IMR-90 (cell line): ENCODE measurements around the gene AFM. TPM values are rescaled to one million over a fixed set of nuclear protein-coding genes. Genes with fewer than 3 reads are reported as not detected.

Experiments used
- ATAC-seq: fragments of 200-7000 bp; cut with Tn5 transposase; 2 replicates; pipeline ENCODE4 v1.9.1; 2020; ENCODE audit warnings: low read depth, mild to moderate bottlenecking, moderate library complexity
- BruUV-seq: library from RNA; stranded (reverse); fragments of 400-500 nt; replicated peaks from 2 replicates; lab custom pipeline; 2021; lab: Mats Ljungman, UMichigan
- CTCF ChIA-PET: fragments of 300-600 bp; formaldehyde crosslinking; extraction: SDS; loops from one replicate; lab custom pipeline; 2021; ENCODE audit warnings: antibody characterized with exemption; lab: Yijun Ruan, JAX
- POLR2A ChIA-PET: fragments of 300-600 bp; sonication (Branson Sonifier 250); formaldehyde crosslinking; loops from one replicate; lab custom pipeline; 2022; ENCODE audit warnings: antibody characterized with exemption; ENCODE audit not compliant: unreplicated experiment; lab: Charles Lee
- DNase-seq: peaks from one replicate; pipeline ENCODE4 v3.0.0; 2013
- H2AFZ ChIP-seq: replicated peaks from 2 replicates; pipeline ENCODE3; 2013; ENCODE audit warnings: low read length, mild to moderate bottlenecking; ENCODE audit not compliant: poor library complexity
- H2AK5ac ChIP-seq: 2 replicates; pipeline ENCODE4 v1.6.1; 2013; ENCODE audit warnings: low read depth, low read length, inconsistent platforms
- H2AK9ac ChIP-seq: replicated peaks from 2 replicates; pipeline ENCODE3; 2013; ENCODE audit warnings: mild to moderate bottlenecking, low read depth, low read length, moderate library complexity; ENCODE audit not compliant: poor library complexity
- H2BK120ac ChIP-seq: 2 replicates; pipeline ENCODE4 v1.6.1; 2013; ENCODE audit warnings: low read depth, low read length, inconsistent platforms
- H2BK15ac ChIP-seq: 3 replicates; pipeline ENCODE4 v1.6.1; 2013; ENCODE audit warnings: low read depth, low read length, inconsistent platforms
- H2BK20ac ChIP-seq: 2 replicates; pipeline ENCODE4 v1.6.1; 2013; ENCODE audit warnings: low read depth, mild to moderate bottlenecking, inconsistent platforms, low read length, moderate library complexity
- H2BK5ac ChIP-seq: 2 replicates; pipeline ENCODE4 v1.6.1; 2013; ENCODE audit warnings: mild to moderate bottlenecking, low read depth, low read length, inconsistent platforms; ENCODE audit not compliant: poor library complexity, severe bottlenecking
- H3K14ac ChIP-seq: replicated peaks from 2 replicates; pipeline ENCODE4 v1.6.1; 2013; ENCODE audit warnings: low read depth, low read length, inconsistent platforms
- H3K18ac ChIP-seq: 2 replicates; pipeline ENCODE4 v1.6.1; 2013; ENCODE audit warnings: low read depth, low read length, control low read depth
- H3K23ac ChIP-seq: 2 replicates; pipeline ENCODE4 v1.6.1; 2013; ENCODE audit warnings: low read depth, low read length, inconsistent platforms
- H3K27ac ChIP-seq: 2 replicates; pipeline ENCODE4 v1.5.1; 2013; ENCODE audit warnings: mild to moderate bottlenecking, control low read depth, low read length; ENCODE audit not compliant: insufficient read depth
- H3K27me3 ChIP-seq: 2 replicates; pipeline ENCODE4 v1.6.1; 2013; ENCODE audit warnings: low read length; ENCODE audit not compliant: control insufficient read depth, insufficient read depth
- H3K36me3 ChIP-seq: 2 replicates; pipeline ENCODE4 v1.6.1; 2013; ENCODE audit warnings: low read length, mixed read lengths; ENCODE audit not compliant: control insufficient read depth, insufficient read depth
- H3K4ac ChIP-seq: 2 replicates; pipeline ENCODE4 v1.6.1; 2013; ENCODE audit warnings: low read depth, low read length, inconsistent platforms
- H3K4me1 ChIP-seq: 2 replicates; pipeline ENCODE4 v1.6.1; 2013; ENCODE audit warnings: low read length, mixed read lengths; ENCODE audit not compliant: control insufficient read depth, insufficient read depth
- H3K4me2 ChIP-seq: 2 replicates; pipeline ENCODE4 v1.6.1; 2013; ENCODE audit warnings: low read depth, mild to moderate bottlenecking, control low read depth, low read length, moderate library complexity
- H3K4me3 ChIP-seq: 2 replicates; pipeline ENCODE4 v1.5.1; 2013; ENCODE audit warnings: low read depth, mild to moderate bottlenecking, control low read depth, low read length, moderate library complexity; ENCODE audit not compliant: insufficient read depth
- H3K56ac ChIP-seq: 2 replicates; pipeline ENCODE4 v1.6.1; 2013; ENCODE audit warnings: low read length, inconsistent platforms; ENCODE audit not compliant: insufficient read depth; ENCODE audit errors: extremely low read depth
- H3K79me1 ChIP-seq, 2 experiments: 2 replicates each; pipeline ENCODE4 v1.6.1; 2013; ENCODE audit warnings: low read length in 2 of 2, inconsistent platforms in 1 of 2, low read depth in 1 of 2
- H3K9ac ChIP-seq: 2 replicates; pipeline ENCODE4 v1.6.1; 2013; ENCODE audit warnings: low read depth, low read length, control low read depth
- H3K9me1 ChIP-seq: 2 replicates; pipeline ENCODE4 v1.6.1; 2013; ENCODE audit warnings: low read length, inconsistent platforms; ENCODE audit not compliant: insufficient read depth
- H3K9me3 ChIP-seq: 2 replicates; pipeline ENCODE4 v1.6.1; 2013; ENCODE audit warnings: low read length; ENCODE audit not compliant: control insufficient read depth, insufficient read depth
- H4K20me1 ChIP-seq: 2 replicates; pipeline ENCODE4 v1.6.1; 2013; ENCODE audit warnings: low read length, inconsistent platforms; ENCODE audit not compliant: insufficient read depth
- H4K5ac ChIP-seq: 2 replicates; pipeline ENCODE4 v1.6.1; 2013; ENCODE audit warnings: mild to moderate bottlenecking, low read depth, low read length, control low read depth
- H4K8ac ChIP-seq, 2 experiments: 2 replicates each; pipeline ENCODE4 v1.6.1; 2013; ENCODE audit warnings: low read depth in 2 of 2, low read length in 2 of 2, control low read depth in 1 of 2, inconsistent platforms in 1 of 2
- H4K91ac ChIP-seq: 2 replicates; pipeline ENCODE4 v1.6.1; 2013; ENCODE audit warnings: low read depth, low read length, inconsistent platforms; ENCODE audit not compliant: insufficient read depth
- BHLHE40 ChIP-seq: fragments of 150-350 bp; IDR thresholded peaks from 2 replicates; pipeline ENCODE4 v1.6.1; 2016; ENCODE audit warnings: mild to moderate bottlenecking, low read depth, low read length
- CEBPB ChIP-seq: IDR thresholded peaks from 2 replicates; pipeline ENCODE4 v1.6.1; 2012; ENCODE audit warnings: low read depth, low read length, improper control_type of control experiment
- CHD1 ChIP-seq: IDR thresholded peaks from 2 replicates; pipeline ENCODE4 v1.6.1; 2012; ENCODE audit warnings: low read depth, low read length, improper control_type of control experiment
- CTCF ChIP-seq: conservative IDR thresholded peaks from 2 replicates; pipeline ENCODE4 v1.5.1; 2012; ENCODE audit warnings: mild to moderate bottlenecking, low read depth, low read length, improper control_type of control experiment
- ELK1 ChIP-seq: fragments of 150-350 bp; IDR thresholded peaks from 2 replicates; pipeline ENCODE4 v1.6.1; 2016; ENCODE audit warnings: low read depth, mild to moderate bottlenecking, low read length, moderate library complexity, borderline replicate concordance
- FOS ChIP-seq: fragments of 150-350 bp; IDR thresholded peaks from 2 replicates; pipeline ENCODE4 v1.6.1; 2016; ENCODE audit warnings: low read depth, low read length
- MAFK ChIP-seq: IDR thresholded peaks from 2 replicates; pipeline ENCODE4 v1.6.1; 2012; ENCODE audit warnings: low read depth, low read length, improper control_type of control experiment
- MAZ ChIP-seq: IDR thresholded peaks from 2 replicates; pipeline ENCODE4 v1.6.1; 2012; ENCODE audit warnings: low read depth, mild to moderate bottlenecking, low read length, improper control_type of control experiment, moderate library complexity, borderline replicate concordance
- MXI1 ChIP-seq: IDR thresholded peaks from 2 replicates; pipeline ENCODE4 v1.6.1; 2012; ENCODE audit warnings: low read depth, mild to moderate bottlenecking, low read length, moderate library complexity, borderline replicate concordance
- NFE2L2 ChIP-seq: fragments of 150-350 bp; IDR thresholded peaks from 2 replicates; pipeline ENCODE4 v1.6.1; 2016; ENCODE audit warnings: low read depth, mild to moderate bottlenecking, low read length
- POLR2A ChIP-seq: IDR thresholded peaks from 2 replicates; pipeline ENCODE4 v1.6.1; 2012; ENCODE audit warnings: mild to moderate bottlenecking, low read depth, low read length
- RAD21 ChIP-seq: IDR thresholded peaks from 2 replicates; pipeline ENCODE4 v1.6.1; 2012; ENCODE audit warnings: low read length, improper control_type of control experiment
- RCOR1 ChIP-seq: IDR thresholded peaks from 2 replicates; pipeline ENCODE4 v1.6.1; 2012; ENCODE audit warnings: mild to moderate bottlenecking, low read length, improper control_type of control experiment; ENCODE audit not compliant: insufficient replicate concordance
- RFX5 ChIP-seq: IDR thresholded peaks from 2 replicates; pipeline ENCODE4 v1.8.0; 2012; ENCODE audit warnings: low read depth, mild to moderate bottlenecking, low read length, moderate library complexity
- SMC3 ChIP-seq: fragments of 150-350 bp; IDR thresholded peaks from 2 replicates; pipeline ENCODE4 v1.6.1; 2016; ENCODE audit warnings: low read depth, mild to moderate bottlenecking, antibody characterized with exemption, low read length, moderate library complexity
- USF2 ChIP-seq: fragments of 150-350 bp; IDR thresholded peaks from 2 replicates; pipeline ENCODE4 v1.6.1; 2017; ENCODE audit warnings: mild to moderate bottlenecking, antibody characterized with exemption, low read length, low read depth
- dilution Hi-C: fragments of 300-500 bp; cut with HindIII; formaldehyde crosslinking; loops from one replicate; pipeline ENCODE4 v1.14.3; 2018; ENCODE audit warnings: low sequenced_read_pairs; ENCODE audit not compliant: unreplicated experiment
- in situ Hi-C: fragments of 300-500 bp; cut with MboI; formaldehyde crosslinking; loops from 3 replicates; pipeline ENCODE4 v1.14.3; 2019; ENCODE audit warnings: low sequenced_read_pairs, inconsistent platforms, mixed read lengths
- intact Hi-C: fragments of 100-400 bp; cut with micrococcal nuclease; formaldehyde crosslinking; loops from 2 replicates; pipeline ENCODE4 v1.10.0; 2022
- polyA plus RNA-seq, 3 experiments: library from polyadenylated mRNA; depleted of rRNA; stranded (reverse); fragments of >200 nt; gene quantifications; 2 replicates each; pipeline ENCODE4 v1.2.3, GENCODE V29; 2012; ENCODE audit warnings: low replicate concordance in 1 of 3
- total RNA-seq: library from RNA; depleted of rRNA; stranded (reverse); fragments of >200 nt; gene quantifications from 2 replicates; pipeline ENCODE4 v1.2.3, GENCODE V29; 2012

AFM gene
- total and polyA plus RNA-seq, 2 of the 4 experiments (the other 2 are of a cell fraction): not detected

- no TSS peak for BruUV-seq
- no peak overlapping the region for H2AFZ ChIP-seq
- H3K9me3 ChIP-seq: no peaks in the 10 kb centered on the region
- H3K79me1 ChIP-seq: no peaks in the 10 kb centered on the region
- no peak for DNase-seq
- H2AK5ac ChIP-seq: no peak overlapping the region
- ChIA-PET CTCF (no interaction called here), POLR2A (no interaction called here)
- no peak overlapping the region for H3K27ac ChIP-seq
- no peak overlapping the region for H4K8ac ChIP-seq
- no peak overlapping the region for H3K56ac ChIP-seq
- H3K9ac ChIP-seq: no peak overlapping the region
- no peaks in the 10 kb centered on the region; the same call in 1 of the 2 replicates for H3K27me3 ChIP-seq
- no peaks in the 10 kb centered on the region for H3K36me3 ChIP-seq
- H3K4ac ChIP-seq: no peak overlapping the region
- H2BK120ac ChIP-seq: no peak overlapping the region
- TF ChIP-seq NFE2L2 (no peak), ELK1 (no peak), RCOR1 (no peak), POLR2A (no peak), SMC3 (no peak), CTCF (no peak), RFX5 (no peak), USF2 (no peak), RAD21 (no peak), CHD1 (no peak), MXI1 (no peak), CEBPB (no peak), MAZ (no peak), BHLHE40 (no peak), MAFK (no peak), FOS (no peak)
- no peak overlapping the region for H4K5ac ChIP-seq
- intact Hi-C loops: loop anchor here (5.0 kb wide), 1 partner anchor 111 kb away; no protein-coding TSS in a partner anchor
- no peak overlapping the region for H2AK9ac ChIP-seq
- no peak overlapping the region for H3K4me3 ChIP-seq
- H4K20me1 ChIP-seq: no peaks in the 10 kb centered on the region
- no peak overlapping the region for H3K14ac ChIP-seq
- H2BK20ac ChIP-seq: no peak overlapping the region
- no peak overlapping the region for H4K91ac ChIP-seq
- no peak overlapping the region for H3K23ac ChIP-seq
- H2BK5ac ChIP-seq: no peak overlapping the region
- no peak for ATAC-seq
- dilution Hi-C loops: no loop called here
- no peak overlapping the region for H3K18ac ChIP-seq
- no peaks in the 10 kb centered on the region for H3K9me1 ChIP-seq
- H2BK15ac ChIP-seq: no peak overlapping the region
- peaks cover 3% of the 10 kb centered on the region for H3K4me1 ChIP-seq
- H3K4me2 ChIP-seq: no peak overlapping the region
- in situ Hi-C loops: no loop called here
These were observed 27.9 kb upstream of the AFM start for GRCh38 chr4:73453701-73454005.
